ENCODE results near the gene GYPC.
A peak's percentile ranks its signal among the peaks of the same experiment; 100 is the strongest.
"Not testable (repeated sequence)": the region's sequence is repeated elsewhere in the genome, so short reads cannot be mapped to it uniquely, and the experiment has no call there.

The GYPC gene, protein sequence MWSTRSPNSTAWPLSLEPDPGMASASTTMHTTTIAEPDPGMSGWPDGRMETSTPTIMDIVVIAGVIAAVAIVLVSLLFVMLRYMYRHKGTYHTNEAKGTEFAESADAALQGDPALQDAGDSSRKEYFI

DNA sequence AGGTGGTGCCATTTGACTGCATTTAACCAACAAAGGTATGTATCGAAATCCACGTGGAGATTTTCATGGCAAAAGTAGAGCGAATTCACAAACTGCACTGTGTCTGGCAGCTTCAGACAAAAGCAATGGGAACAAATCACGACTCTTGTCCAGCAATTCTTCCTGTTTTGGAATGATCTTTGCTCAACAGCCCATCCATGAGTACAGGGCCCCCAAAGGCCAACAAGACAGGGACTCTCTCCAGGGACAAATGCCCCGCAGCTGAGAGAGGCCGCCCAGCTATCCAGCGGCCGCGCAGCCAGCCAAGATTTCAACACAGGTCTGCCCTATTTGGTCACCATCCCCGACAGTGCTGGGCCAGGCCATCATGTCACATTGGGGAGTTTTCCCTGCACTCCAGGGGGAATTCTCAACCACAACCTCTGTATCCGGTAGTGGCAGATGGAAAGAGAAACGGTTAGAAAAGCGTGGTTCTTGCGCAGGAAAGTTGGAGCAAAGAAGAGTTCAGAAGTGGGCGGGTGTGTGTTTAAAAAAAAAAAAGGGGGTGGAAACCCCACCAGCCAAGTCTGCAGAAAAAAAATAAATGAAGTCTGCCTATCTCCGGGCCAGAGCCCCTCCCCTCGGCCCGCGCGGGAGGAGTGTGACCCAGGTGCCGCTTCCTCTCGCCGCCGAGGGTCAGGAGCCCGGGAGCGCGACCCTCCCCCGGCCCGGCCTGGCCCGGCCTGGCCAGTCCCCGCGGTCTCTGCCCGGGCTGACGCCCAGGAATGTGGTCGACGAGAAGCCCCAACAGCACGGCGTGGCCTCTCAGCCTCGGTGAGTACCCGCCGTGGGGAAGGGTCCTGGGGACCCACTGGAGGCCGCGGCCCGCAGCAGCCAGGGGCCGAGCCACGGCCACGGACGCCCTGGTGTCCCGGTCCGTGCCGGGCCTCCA lies at the start of gene GYPC:
Gene GYPC (plus strand): TSS at position 659 of the 931 bp plus-strand sequence. CDS start 106 bp downstream, at position 765.
- DNase-seq, result peak; percentile 64

DNA sequence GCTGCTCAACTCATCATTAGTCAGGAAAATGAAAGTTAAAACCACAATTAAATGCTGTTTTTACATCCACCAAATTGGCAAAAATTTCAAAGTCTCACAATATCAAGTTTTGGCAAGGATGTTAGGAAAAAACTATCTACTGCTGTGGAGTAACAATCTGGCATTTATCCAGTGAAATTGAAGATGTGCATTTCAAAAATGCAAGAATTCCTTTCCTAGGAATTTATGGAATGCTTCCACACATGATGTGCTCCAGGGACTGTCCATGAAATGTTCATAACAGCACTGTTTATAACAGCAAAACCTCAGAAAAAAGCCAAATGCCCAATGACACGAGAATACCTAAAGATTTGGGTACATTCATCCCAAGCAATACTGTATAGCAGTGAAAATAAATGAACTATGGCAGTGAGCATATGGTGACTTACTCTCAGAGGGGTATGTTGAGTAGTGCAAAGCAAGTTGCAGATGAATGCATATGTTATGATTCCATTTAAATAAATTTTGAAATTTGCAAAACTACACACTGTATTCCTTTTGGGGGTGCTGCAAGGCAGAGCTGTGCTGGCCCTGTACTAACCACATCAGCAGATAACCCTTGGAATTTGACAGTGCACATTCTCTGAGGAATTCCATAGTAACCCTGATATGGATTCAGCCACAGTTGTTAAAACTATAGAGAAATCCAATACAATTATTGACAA lies 41.3 kb upstream of the GYPC start:
- peak; percentile 76 for DNase-seq

DNA sequence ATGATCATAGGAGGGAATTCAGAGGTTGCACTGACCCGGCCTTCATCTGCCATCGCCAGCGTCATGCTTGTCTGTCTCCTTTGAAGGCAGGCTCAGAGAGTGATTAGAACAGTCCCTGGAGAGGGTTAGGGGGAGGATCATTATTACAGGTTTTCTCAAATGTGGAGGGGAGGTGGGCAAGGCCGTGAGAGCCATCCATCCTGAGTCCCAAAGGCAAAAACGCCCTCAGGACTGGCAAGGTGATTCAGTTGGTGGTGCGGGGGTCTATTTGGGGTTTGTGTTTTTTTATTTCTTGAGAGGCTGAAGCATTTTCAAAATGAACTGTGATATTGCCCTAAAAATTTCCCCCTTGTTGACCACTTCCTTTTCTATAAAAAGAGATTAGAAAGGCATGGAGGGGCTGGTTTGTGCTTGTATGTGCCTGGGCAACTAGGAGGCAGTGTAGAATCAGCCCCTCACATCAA lies 39.3 kb upstream of the GYPC start:
- no peak for DNase-seq

DNA sequence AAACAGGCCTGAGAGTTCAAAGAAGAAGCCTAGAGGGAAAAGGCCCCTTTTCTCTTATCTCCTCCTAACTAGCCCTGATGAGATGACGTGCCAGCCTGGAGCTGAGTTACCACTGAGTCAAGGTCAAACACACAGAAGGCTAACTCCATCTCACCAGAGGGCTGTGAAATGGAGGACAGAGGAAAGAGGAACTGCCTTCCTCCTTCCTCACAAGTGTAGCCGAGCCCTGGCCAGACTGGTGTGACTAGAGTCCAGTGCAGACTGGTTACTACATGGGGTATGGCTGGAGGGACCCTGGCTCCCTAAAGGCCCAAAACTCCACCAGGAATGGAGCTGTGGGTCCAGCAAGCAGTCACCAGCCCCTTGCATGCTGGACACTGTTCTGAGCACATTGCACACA lies 35.7 kb upstream of the GYPC start:
- DNase-seq, result no peak

DNA sequence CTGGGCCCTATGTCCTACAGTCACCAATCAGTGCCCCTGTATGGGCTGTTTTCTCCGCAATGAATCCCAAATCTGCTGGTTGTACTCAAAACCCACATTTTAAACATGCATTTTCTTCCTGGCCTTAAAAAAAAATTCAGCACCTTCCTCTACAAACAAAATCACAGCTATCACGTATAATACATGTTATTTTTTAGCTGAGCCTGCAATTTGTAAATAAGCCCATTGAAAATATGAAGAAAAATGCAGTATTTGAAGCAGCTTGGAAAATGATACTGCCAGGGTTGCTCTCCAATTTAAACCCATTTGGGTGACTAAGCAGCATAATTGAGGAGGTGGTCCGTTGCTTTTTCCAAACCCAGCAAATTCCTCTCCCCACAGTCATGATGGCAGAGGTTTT lies 33.0 kb upstream of the GYPC start:
- DNase-seq, result no peak

DNA sequence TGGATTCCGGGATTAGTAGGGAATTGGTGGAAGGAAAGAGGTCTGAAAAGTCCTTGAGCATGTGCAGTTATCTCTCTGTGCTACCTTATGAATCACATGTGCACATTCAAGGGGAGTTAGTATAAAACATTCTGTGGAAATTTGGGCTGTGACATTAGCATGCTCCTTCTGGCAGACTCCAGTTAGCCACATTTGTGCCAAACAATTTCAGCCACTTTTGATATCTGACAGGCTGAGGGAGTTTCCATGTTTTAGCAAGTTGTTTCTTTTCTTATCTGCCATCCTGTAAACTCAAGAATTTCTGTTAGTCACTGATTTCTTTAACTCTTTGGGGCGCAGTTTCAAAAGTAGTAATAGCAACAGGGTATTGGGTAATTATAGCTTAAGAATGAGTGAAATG lies 28.3 kb upstream of the GYPC start:
- DNase-seq, result peak; percentile 7

DNA sequence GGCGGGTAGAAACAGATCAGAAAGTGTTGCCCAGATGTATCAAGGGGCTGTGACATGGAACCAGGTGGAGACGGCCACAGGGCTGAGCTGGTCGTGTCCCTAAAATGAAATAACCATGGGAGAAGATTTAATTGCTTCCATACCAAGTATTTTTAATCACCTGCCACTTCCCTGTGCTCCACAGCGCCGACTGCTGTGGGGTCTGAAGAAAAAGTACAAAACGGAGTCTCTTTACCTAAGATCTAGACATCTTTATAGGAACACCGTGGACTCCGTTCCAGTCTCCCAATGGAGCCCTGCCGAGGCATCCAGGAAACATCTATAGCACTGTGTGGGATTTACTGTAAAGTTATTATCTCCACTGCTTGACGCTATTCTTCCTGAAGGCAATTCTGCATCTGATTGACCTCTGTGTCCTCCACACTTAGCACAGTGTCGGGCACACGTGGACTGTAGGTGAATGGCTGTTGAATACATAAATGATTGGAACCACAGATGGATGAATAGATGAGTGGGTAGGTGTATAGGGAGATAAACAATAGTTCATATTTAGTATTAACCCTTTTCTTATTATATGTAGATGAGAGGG lies 21.6 kb upstream of the GYPC start:
- no peak for DNase-seq

DNA sequence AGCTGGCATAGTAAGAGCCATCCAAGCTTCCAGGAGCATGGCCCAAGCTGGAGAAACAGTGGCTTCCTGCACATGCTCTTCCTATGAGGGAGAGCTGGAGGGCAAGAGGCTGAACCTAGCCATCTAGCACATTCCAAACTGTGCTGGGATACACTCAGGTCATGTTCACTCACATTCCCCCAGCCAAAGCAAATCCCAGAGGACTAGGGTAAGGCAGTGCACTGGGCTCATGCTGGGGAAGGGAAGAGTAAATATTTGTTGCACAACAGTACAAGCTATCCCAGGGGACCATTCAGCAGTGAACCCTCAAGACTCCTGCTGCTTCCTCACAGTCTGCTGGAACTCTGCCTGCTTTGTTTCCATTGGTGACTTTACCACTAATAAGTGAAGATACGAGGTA lies 20.7 kb upstream of the GYPC start:
- DNase-seq, result peak; percentile 46

DNA sequence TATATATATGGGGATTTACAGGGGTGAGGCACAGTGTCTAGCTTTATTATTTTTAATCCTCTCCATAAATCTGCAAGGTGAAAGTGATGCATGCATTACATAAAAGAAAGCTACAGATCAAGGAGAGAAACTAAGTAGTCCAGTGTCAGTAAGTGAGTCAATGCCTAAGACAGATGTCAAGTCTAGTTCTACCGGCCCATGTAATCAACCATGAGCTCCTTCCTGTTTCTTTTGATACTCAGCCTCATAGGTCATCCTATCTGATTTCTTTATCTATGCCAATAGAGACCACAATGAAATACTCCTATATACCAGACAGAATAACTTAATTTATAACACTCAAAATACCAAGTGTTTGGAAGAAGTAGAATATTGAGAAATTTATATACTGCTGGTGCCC lies 20.2 kb upstream of the GYPC start:
- DNase-seq, result no peak

DNA sequence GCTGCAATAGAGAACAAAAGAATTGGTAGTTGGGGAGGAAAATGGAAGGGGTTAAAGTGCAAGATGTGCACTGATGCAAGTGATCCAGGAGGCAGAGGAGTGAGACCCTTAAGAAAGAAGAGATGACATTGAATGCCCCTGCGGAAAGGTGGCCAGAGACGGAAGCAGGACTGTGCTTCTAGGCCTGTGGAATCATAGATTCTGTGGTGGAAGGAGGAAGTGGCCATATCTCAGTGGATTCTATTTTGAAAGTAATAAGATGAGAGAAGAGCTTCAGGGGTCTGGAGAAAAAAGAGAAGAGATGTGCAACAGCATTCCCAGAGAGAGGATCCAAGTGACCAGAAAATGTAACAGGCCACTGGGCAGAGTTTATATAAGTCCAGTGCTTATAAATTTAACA lies 18.6 kb upstream of the GYPC start:
- DNase-seq, result no peak

DNA sequence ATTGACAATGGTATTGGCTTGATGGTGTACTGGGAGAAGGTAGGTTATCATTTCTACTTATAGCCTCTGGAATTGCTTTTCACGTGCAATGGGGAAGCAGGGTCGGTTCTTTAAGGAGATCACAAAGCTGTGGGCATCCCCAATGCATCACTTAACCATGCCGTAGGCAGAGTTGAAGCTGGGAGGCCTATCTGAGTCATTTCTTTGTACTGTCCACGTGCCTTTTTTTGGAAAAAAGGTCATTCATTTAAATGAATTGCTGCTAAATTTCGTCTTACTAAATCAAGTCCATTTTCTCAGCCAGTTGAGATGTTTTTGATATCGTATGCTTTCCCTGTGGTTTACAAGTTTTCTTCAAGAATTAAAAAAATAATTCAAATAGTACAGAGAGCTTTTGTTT lies 17.2 kb upstream of the GYPC start:
- DNase-seq, result no peak

DNA sequence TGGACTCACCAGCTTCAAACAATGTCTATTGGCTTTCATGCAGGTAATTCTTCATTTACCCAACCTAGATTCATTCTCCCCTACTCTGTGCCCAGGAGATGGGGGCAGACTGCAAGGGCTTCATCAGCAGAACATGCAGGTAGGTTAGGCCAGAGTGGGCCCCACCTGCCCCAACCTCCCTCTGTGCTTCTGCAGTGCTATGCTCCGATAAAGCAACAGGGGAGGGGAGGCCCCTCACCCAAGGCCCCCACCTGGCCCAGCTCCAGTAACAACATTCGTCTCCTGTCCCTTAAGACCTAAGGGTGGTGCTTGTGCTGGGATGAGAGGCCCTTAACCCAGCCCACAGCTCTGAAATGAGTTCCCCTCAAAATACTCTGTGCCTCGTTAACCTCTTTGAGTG lies 16.7 kb upstream of the GYPC start:
- no peak for DNase-seq

DNA sequence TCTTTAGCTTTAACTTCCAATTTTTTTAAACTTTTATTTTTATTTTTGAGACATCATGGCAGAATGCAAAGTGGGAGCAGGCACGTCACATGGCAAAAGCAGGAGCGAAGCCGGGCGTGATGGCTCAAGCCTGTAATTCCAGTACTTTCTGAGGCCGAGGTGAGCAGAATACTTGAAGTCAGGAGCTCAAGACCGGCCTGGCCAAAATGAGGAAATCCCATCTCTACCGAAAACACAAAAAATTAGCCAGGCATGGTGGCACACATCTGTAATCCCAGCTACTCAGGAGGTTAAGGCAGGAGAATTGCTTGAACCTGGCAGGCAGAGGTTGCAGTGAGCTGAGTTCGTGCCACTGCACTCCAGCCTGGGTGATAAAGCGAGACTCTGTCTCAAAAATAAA lies 14.7 kb upstream of the GYPC start:
- not testable (repeated sequence) for DNase-seq

DNA sequence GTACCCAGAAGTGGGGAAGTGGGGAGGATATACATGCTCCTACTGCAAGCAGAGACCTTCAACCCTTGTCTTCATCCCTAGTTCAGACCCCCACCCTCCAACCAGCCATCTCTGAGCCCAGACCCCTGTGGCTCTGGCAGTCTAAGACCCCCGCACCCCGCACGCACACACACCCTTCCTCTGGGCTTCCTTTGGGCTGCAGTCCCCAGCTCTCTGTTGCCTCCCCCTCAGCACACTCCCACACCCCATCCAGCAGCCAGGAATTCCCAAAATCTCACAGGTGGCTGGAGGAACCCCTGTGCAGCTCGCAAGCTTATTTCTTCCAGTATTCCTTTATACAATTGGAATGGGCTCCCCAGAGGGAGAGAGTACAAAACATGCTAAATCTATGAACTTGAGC lies 13.9 kb upstream of the GYPC start:
- no peak for DNase-seq

DNA sequence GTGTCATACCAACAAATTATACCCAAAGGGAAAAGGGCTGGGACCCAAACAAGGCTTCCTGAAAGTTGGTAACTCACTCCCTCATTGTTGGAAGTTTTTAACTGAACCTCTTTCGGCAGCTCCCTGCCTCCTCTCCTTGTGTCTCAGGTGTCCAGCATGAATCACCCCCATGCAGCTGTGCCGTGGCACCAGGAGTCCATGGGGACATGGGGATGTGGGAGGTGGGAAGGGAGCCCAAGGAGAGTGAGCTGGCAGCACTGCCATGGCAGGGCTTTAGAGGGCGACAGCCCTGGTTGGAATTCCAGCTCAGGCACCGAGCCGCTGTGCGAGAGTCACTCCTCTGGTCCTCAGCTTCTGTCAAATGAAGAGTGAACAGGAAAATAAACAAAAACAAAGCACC lies 12.5 kb upstream of the GYPC start:
- no peak for DNase-seq

DNA sequence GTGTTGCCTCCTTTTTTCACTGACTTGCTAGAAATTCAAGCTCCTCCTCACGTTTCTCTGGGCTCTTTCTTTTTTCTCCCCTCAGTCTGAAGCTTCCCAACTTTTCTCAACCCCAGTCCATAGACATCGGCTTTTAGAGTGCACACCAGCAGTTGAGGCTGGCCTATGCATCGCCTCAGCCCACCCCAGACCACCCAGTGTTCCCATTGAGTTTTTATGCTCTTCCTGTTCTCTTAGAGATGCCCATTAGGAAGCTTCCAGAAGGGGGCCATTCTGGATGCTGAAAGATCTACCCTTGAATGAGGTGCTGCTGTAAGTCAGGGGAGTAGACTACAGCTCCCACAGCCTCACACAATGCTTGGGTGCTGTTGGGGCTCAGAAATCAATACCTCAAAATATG lies 12.0 kb upstream of the GYPC start:
- DNase-seq, result no peak

DNA sequence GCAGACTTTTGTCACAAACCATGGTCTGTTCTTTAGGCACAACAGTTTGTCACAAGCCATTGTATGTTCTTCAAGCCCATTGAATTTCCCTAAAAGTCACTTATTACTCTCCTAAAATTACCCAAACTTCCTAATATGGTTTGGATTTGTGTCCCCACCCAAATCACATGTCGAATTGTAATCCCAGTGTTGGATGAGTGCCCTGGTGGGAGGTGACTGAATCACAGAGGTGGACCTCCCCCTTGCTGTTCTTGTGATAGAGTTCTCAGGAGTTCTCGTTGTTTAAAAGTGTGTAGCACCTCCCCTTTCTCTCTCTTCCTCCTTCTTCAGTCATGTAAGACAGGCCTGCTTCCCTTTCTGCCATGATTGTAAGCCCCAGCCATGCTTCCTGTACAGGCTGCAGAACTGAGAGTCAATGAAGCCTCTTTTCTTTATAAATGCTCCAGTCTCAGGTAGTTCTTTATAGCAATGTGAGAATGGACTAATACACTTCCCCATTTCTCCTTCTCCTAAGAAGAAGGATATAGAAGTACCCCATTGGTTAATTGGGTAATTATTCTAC lies 11.2 kb upstream of the GYPC start:
- DNase-seq, result no peak

DNA sequence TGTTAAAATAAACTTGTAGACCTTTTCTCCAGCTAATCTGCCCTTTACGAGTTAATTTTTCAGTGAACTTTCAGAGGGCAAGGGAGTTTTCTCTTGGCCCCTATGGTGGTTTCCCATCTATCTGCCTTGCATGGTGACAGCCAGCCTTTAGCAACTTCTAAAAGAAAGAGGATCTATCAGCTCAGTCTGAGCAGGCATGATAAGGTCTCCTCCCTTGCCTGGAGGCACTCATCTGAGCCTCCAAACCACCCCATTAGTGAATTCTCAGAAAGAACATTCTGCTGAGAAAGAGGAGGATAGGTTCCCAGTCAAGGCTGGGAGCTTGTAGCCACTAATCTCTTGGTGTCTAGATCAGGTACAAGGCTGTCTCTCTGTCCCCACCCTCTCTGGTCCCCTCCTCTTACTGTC lies 10.7 kb upstream of the GYPC start:
- DNase-seq, result no peak

DNA sequence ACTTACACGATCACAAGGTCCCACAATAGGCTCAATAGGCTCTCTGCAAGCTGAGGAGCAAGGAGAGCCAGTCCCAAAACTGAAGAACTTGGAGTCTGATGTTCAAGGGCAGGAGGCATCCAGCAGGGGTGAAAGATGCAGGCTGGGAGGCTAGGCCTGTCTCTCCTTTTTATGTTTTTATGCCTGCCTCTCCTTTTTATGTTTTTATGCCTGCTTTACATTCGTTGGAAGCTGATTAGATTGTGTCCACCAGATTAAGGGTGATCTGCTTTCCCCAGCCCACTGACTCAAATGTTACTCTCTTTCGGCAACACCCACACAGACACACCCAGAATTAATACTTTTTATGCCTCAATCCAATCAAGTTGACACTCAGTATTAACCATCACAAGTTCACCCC lies 9.9 kb upstream of the GYPC start:
- DNase-seq, result no peak

DNA sequence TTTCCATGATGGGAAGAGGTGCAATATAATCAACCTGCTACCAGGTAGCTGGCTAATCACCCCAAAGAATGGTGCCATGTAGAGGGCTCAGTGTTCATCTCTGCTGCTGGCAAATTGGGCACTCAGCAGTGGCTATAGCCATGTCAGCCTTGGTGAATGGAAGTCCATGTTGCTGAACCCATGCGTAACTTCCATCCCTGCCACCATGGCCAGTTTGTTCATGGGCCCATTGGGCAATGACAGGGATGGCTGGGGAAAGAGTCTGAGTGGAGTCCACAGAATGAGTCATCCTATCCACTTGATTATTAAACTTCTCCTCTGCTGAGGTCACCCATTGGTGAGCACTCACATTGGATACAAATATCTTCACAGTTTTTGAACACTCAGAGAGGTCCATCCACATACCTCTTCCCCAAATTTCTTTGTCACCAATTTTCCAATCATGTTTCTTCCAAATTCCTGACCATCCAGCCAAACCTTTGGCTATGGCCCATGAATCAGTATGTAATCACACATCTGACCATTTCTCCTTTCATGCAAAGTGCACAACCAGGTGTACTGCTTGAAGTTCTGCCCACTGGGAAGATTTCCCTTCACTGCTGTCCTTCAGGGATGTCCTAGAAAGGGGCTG lies 8.1 kb upstream of the GYPC start:
- DNase-seq, result not testable (repeated sequence)

DNA sequence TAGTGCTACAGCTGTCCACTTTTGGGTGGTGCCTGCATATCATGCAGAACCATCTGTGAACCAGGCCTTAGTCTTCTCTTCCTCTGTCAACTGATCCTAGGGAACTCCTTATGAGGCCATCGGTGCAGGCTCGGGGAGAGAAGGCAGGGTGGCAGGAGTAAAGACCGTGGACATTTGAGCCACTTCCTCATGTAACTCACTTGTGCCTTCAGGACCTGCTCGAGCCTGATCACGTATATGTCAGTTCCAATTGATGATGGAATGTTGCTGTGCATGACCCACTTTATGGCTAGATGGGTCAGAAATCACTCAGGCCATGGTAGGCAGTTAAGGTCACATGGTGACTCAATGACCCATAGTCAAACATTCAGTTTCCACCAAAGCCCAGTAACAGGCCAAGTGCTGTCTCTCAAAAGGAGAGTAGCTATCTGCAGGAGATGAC lies 7.6 kb upstream of the GYPC start:
- not testable (repeated sequence) for DNase-seq

DNA sequence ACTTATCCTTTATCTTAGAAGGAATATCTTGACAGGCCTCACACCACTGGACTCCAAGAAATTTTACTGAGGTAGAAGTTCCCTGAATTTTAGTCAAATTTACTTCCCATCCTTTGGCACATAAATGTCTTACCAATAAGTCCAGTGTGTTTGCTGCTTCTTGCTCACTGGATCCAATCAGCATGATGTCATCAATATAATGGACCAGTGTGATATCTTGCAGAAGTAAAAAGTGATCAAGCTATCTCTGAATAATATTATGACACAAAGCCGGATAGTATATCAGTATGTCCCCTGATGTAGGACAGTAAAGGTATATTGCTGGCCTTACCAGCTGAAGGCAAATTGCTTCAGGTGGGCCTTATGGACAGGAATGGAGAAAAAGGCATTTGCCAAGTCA lies 6.9 kb upstream of the GYPC start:
- no peak for DNase-seq

DNA sequence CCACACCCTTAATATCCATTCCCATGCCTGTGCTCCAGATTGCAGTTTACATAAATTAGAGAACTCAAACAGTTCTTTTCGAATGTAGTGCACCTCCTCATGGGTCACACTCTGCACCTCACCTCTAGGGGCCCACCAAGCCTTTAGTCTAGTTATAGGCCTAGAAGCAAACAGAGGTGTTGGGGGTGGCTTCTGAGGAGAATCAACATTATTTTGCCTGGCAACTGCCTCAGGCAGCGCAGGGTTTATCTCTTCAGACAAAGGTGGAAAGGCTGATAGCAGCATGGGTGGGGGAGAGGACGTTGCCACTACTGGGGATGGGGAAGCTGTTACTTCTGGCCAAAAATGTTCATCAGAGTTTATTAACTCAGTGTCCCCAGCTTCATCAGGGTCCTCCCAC lies 5.0 kb upstream of the GYPC start:
- DNase-seq, result no peak

Measured in fibroblast of upper back skin (primary cell).